Measurements from ENCODE around the gene IFI27L1. TPM values are rescaled to one million over a fixed set of nuclear protein-coding genes. Genes with fewer than 3 reads are reported as not detected.

IFI27L1 gene
- polyA plus RNA-seq, 3 donors = 2.1 to 3.1 (median 2.2) TPM

GRCh38 chr14:94097091-94097490 lies 16.0 kb downstream of the IFI27L1 start:
- DNase-seq = no peak
- intact Hi-C loops (cut with micrococcal nuclease) = no loop called here
- Histone ChIP-seq H3K27ac (ENCODE audit: low read depth in 1 of 2, low read length in 2 of 2) (no peak overlapping the region), H3K9ac (ENCODE audit: insufficient read depth, low read length, poor library complexity, severe bottlenecking) (no peak overlapping the region), H3K27me3 (ENCODE audit: control insufficient read depth in 2 of 2, insufficient read depth in 2 of 2, low read length in 2 of 2) (no peaks in the 10 kb centered on the region), H3K4me1 (ENCODE audit: control insufficient read depth in 1 of 2, insufficient read depth in 2 of 2, low read length in 2 of 2) (peaks cover 6 to 10% of the 10 kb centered on the region in 2 donors), H3K4me2 (replicated peaks; ENCODE audit: extremely low read depth, low read length, poor library complexity, severe bottlenecking) (no peak overlapping the region), H3K9me3 (replicated peaks in 1 of 2; ENCODE audit: control insufficient read depth in 1 of 2, insufficient read depth in 1 of 2, low read length in 2 of 2) (no peaks in the 10 kb centered on the region), H3K36me3 (replicated peaks in 1 of 2; ENCODE audit: control insufficient read depth in 1 of 2, insufficient read depth in 2 of 2, low read length in 2 of 2) (no peaks in the 10 kb centered on the region), H4K20me1 (ENCODE audit: insufficient read depth, low read length) (no peaks in the 10 kb centered on the region), H2AFZ (ENCODE audit: insufficient read depth, low read depth, low read length, poor library complexity, severe bottlenecking) (no peak overlapping the region), H3K4me3 (replicated peaks in 1 of 3; ENCODE audit: low read depth in 2 of 3, low read length in 3 of 3) (no peak overlapping the region), H3K79me2 (ENCODE audit: insufficient read depth, low read length) (no peaks in the 10 kb centered on the region)
- peaks cover 0 to 15% of the 10 kb centered on the region in 2 donors for H3K36me3 Mint-ChIP-seq
- H3K27ac Mint-ChIP-seq = no peak overlapping the region
- WGBS (ENCODE audit: insufficient coverage) = 100% methylated on average over 1 of the region's 4 CpGs
- TF ChIP-seq CTCF (IDR thresholded peaks at IDR 0.05) = no peak
- peaks cover 0 to 1% (median 0%) of the 10 kb centered on the region in 3 donors for H3K27me3 Mint-ChIP-seq (ENCODE audit: low read depth in 3 of 3)
- peaks cover 16% of the 10 kb centered on the region for H3K4me1 Mint-ChIP-seq
- peaks cover 0 to 1% (median 0%) of the 10 kb centered on the region in 7 donors for H3K9me3 Mint-ChIP-seq
- H3K4me3 Mint-ChIP-seq = no peak overlapping the region

- Histone ChIP-seq H3K4me1 (ENCODE audit: control insufficient read depth in 1 of 2, insufficient read depth in 2 of 2, low read length in 2 of 2) (peaks cover 6 to 10% of the 10 kb centered on the region in 2 donors), H3K9me3 (replicated peaks in 1 of 2; ENCODE audit: control insufficient read depth in 1 of 2, insufficient read depth in 1 of 2, low read length in 2 of 2) (no peaks in the 10 kb centered on the region), H3K4me2 (replicated peaks; ENCODE audit: extremely low read depth, low read length, poor library complexity, severe bottlenecking) (no peak overlapping the region), H3K9ac (ENCODE audit: insufficient read depth, low read length, poor library complexity, severe bottlenecking) (no peak overlapping the region), H3K4me3 (replicated peaks in 1 of 3; ENCODE audit: low read depth in 2 of 3, low read length in 3 of 3) (no peak overlapping the region), H4K20me1 (ENCODE audit: insufficient read depth, low read length) (no peaks in the 10 kb centered on the region), H3K27ac (ENCODE audit: low read depth in 1 of 2, low read length in 2 of 2) (no peak overlapping the region), H3K36me3 (replicated peaks in 1 of 2; ENCODE audit: control insufficient read depth in 1 of 2, insufficient read depth in 2 of 2, low read length in 2 of 2) (no peaks in the 10 kb centered on the region), H3K27me3 (ENCODE audit: control insufficient read depth in 2 of 2, insufficient read depth in 2 of 2, low read length in 2 of 2) (no peaks in the 10 kb centered on the region), H2AFZ (ENCODE audit: insufficient read depth, low read depth, low read length, poor library complexity, severe bottlenecking) (peak overlapping the region; percentile 37), H3K79me2 (ENCODE audit: insufficient read depth, low read length) (no peaks in the 10 kb centered on the region)
- whole genome bisulfite sequencing (ENCODE audit: insufficient coverage) = 56% methylated on average over 2 of the region's 10 CpGs
- peaks cover 16% of the 10 kb centered on the region for H3K4me1 Mint-ChIP-seq
- peak overlapping the region in 1 of 7 donors; percentile 2 for H3K27ac Mint-ChIP-seq
- peak in 2 of 3 donors; percentile 1 to 26 for DNase-seq
- H3K9me3 Mint-ChIP-seq = no peaks in the 10 kb centered on the region
- H3K36me3 Mint-ChIP-seq = peaks cover 0 to 15% of the 10 kb centered on the region in 2 donors
- no peak for TF ChIP-seq CTCF (IDR thresholded peaks at IDR 0.05)
- H3K27me3 Mint-ChIP-seq (ENCODE audit: low read depth in 3 of 3) = peaks cover 0 to 1% (median 0%) of the 10 kb centered on the region in 3 donors
- intact Hi-C loops (cut with micrococcal nuclease) = no loop called here
- H3K4me3 Mint-ChIP-seq = peak overlapping the region in 1 of 2 donors; percentile 63
These were observed 17.3 kb downstream of the IFI27L1 start for GRCh38 chr14:94098326-94098992.

Data from CD14-positive monocyte (primary cell).